GM18909 (cell line): ENCODE measurements around the gene COL27A1.

Experiments
- ATAC-seq: cut with Tn5 transposase; IDR thresholded peaks from one replicate; pipeline ENCODE4 v1.9.1; 2021; ENCODE audit warnings: mild to moderate bottlenecking; ENCODE audit not compliant: unreplicated experiment, poor library complexity

COL27A1 gene

GRCh38 chr9:114291064-114291474, 135.7 kb downstream of the COL27A1 start:
- ATAC-seq = peak; percentile 45

GRCh38 chr9:114291886-114292590, 136.7 kb downstream of the COL27A1 start:
- no peak for ATAC-seq

DNA sequence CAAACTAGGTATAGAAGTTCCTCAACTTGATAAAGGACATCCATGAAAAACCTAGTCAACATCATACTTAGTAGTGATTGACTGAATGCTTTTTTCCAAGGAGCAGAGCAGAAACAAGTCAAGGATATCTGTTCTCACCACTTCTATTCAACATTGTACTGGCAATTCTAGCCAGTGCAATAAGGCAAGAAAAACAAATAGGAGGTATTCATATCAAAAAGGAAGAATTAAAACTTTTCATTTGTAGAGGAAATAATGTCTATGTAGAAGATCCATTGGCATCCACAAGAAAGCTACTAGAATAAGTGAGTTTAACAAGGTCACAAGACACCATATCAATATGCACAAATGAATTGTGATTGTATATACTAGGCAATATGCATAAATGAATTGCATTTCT, 139.3 kb downstream of the COL27A1 start:
- no peak for ATAC-seq

GRCh38 chr9:114296338-114296737, 141.0 kb downstream of the COL27A1 start:
- ATAC-seq = no peak

DNA sequence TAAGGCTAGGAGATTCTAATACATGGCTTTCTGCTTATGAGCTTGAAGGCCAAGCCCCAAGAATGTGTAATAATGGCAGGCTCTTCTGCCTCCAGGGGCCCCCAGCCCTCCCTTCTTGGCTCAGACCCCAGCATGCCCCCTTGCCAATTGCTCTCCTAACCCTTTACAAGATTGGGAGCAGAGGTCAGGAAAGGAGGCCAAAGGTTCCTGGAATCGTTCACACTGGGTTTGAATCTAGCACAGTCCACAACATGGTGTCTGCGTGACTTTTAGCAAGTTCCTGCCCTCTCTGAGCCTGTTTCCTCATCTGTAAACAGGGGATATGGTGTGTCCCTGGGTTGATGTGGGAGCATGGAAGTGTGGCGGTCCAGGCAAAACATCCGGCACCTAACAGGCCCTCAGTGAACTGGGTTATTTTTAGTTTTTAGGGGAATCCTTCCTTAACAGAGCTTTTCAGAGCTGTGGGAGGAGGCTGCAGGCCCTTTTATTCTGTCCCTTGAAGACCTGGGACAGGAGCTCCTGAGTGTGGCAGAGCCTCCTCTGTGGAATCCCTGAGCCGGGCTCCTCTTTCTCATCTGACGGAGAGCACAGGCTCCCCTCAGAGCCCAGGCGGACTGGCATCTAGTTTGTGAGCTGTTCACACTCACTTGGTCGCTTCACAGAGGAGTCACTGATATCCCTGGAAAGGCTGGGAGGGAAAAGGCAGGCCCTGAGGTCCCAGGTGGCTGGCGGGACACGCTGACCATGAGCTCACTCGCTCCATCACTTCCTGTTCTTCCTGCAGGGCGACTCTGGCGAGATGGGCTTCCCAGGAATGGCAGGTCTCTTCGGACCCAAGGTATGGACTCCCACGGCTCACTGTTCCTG, 144.2 kb downstream of the COL27A1 start:
- ATAC-seq = no peak

DNA sequence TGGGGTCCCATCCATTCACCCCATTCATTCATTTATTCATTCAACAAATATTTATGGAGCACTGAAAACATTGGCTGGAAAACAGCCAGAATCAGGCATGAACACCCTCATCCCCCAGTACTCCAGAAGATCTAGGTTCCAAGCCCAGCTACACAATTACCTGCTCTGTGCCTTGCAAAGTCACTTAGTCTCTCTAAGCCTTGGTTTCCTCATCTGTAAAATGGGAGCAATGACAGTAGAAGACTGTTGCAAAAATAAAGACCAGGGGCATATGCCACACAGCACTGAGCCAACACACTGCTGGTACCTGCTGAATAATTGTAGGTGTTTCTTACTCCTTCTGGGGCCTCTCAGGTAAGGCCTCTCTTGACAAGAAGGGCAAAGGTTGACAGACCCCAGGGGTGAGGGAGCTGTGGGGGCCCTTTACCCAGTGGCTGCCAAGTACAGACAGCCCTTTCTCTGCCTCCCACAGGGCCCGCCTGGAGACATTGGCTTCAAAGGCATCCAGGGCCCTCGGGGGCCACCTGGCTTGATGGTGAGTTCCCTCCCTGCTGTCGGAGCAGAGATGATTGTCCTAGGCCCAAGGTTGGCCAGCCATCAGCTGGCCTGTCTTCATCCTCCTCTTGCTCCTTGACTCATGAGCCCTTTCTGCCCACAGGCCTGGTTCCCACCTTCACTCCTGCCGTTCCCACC, 145.0 kb downstream of the COL27A1 start:
- no peak for ATAC-seq

DNA sequence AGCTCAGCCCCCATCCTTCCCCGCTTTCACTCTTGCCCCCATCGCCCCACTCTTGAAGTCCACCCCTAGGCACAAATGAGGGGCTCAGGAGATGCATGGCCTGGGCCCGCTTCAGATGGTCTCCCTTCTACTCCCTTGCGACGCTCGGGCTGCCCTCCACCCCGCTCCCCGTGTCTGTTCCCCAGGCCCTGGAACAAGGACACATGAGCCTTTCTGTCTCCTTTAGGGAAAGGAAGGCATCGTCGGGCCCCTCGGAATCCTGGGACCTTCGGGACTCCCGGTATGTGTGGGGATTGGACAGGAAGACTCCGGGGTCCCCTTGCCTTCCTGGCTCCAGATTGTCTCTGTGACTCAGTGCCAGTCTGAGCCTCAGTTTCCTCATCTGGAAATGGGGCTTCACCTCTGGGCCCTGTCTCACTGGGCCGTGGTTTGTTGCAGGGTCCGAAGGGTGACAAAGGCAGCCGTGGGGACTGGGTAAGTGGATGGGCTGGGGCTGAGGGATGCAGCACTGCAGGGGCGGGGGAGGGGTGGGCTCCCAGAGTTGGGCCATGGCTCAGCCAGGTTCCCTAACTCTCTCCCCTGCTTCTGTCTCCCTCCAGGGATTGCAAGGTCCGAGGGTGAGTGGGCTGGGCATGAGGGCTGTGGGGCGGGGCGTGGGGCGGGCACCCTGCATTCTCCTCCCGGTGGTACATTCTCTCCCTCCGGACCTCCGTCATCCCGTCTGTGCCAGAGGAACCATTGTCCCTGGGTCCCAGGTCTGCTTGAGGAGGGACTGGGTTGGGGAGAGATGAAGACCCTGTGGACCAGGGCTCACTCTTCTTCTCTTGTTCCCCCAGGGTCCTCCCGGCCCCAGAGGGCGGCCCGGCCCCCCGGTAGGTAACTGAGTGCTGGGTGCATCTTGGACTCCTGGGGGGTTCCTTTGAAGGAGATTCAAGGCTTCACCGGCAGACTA, 145.8 kb downstream of the COL27A1 start:
- no peak for ATAC-seq

DNA sequence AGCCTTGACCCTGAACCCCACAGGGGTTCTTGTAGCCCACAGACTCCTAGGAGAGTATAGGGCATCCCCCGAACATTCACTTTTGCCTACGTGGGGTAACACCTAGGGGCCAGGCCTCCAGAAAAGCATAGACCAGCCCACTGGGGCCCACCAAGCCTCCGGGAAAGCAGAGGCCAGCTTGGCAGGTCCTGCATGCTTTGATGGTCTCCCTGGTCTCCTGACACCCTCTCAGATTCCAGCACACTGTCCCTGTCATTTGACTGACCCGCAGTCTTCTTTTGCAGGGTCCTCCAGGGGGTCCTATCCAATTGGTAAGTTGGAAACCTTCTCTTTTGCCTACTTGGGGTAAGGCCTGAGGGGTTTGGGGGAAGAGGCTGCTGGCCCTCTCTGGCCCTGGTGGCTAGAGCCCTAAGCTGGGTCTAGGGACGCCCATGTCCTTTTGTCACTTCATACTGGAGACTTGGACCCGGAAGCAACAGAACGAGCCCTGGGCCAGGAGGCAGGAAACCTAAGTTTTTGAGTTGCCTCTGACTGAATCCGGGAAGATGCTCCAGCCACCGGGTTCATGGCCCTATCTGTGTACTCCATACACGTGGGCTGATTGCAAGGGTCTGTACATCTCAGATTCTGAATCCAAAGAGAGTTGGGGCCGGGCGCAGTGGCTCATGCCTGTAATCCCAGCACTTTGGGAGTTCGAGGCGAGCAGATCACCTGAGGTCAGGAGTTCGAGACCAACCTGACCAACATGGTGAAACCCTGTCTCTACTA, 146.6 kb downstream of the COL27A1 start:
- ATAC-seq = no peak

- ATAC-seq = no peak
These were observed 147.4 kb downstream of the COL27A1 start for GRCh38 chr9:114302727-114303126.

GRCh38 chr9:114303571-114303970, 148.2 kb downstream of the COL27A1 start:
- ATAC-seq = no peak

- no peak for ATAC-seq
These were observed 148.6 kb downstream of the COL27A1 start for GRCh38 chr9:114303977-114304376.

DNA sequence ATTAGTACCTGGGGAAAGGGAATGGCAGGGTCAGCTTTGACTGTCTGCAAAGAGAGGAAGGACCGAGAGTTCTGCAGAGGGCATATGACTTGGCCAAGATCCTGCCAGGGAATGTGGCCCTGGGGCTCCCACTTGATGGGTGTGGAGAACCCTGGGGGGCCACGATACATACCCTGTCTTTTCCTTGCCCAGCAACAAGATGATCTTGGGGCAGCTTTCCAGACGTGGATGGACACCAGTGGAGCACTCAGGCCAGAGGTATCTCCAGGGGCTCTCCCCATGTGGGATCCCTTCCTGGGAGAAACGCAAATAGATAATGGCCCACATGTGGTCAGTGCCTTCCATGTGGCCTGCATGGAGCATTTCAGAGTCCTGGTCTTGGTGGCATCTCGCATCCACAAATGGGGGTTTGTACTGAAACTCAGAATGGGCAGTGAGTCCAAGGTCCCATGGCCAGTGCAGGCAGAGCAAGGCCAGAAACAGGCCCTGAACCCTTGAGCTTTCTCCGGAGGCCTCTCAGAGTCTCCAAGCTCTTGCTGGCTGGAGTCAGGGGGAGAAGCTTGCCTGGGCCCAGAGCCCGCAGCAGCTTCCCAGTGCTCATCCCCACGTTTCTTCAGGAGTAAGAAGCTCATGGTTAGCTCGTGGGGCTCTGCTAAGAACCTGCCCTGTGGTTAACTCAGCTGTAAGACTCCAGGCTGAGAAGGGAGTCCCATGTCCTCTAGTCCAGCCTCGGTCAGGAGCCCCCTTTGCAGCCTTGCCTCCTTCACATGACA, 149.3 kb downstream of the COL27A1 start:
- no peak for ATAC-seq

DNA sequence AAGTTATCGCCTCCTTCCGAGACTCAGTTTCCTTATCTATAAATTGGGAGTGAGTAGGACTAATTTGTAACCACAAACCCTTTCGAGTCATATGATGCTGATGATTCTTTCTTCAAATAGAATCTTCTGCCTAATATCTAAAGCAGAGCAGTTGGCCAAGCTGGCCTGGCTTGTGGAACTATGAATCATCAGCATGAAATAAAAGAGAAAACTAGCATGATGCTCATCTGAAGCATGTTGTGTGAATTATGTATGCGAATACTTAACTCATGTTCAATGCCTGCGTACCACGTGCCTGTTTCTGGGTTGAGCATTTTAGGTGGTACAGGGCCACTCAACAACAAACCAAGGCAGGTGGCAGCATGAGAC, 152.5 kb downstream of the COL27A1 start:
- ATAC-seq = no peak

DNA sequence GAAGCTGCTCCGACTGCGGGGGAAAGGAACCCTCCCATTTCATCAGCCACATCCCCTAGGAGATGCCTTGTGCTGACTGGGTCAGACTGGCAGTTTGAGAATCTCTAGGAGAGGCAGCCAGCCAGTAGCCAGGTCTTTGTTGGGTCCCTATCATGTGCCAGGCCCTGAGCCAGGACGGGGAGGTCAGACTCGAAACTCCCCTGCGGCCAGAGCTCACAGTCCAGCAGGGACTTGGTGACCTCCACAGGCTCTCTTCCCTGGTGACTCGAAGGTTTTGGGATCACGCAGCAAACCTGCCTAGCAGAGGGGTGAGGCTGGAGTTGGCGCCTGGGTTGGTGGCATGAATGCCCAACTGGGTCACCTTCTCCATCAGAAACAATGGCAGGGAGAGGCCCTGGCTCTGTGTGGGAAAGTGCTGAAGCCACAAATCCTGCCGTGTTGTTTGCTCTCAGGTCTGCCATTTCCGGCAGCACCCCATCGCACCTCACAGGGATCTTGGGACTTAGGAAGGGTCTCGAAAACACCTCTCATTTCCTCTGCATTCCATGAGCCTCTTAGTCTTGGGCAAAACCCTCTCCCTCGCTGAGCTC, 153.1 kb downstream of the COL27A1 start:
- no peak for ATAC-seq

- no peak for ATAC-seq
These were observed 153.8 kb downstream of the COL27A1 start for GRCh38 chr9:114309096-114309495.

GRCh38 chr9:114310471-114311450, 155.4 kb downstream of the COL27A1 start:
- no peak for ATAC-seq
